ENCODE data around the gene SLC12A4. TPM values are rescaled to one million over a fixed set of nuclear protein-coding genes. Genes with fewer than 3 reads are reported as not detected.

Gene SLC12A4
- total and polyA plus RNA-seq, 2 of the 13 experiments (the other 11 are each of a cell fraction or from before 2014, with no cell fraction given): 65.1 to 84.3 TPM

GRCh38 chr16:67943256-67943618 is 25.2 kb downstream of the SLC12A4 start (continued):
- TF ChIP-seq PHF20 (CRISPR knock-in tag; IDR thresholded peaks at IDR 0.05): peak; percentile 20; the same call in 1 of the 2 replicates
- TF ChIP-seq SETDB1 (CRISPR knock-in tag; IDR thresholded peaks at IDR 0.05; ENCODE audit: borderline replicate concordance): no peak
- TF ChIP-seq SRSF1 (optimal IDR thresholded peaks at IDR 0.05; ENCODE audit: low read depth, low read length): no peak
- no peak for TF ChIP-seq CENPT (CRISPR knock-in tag; IDR thresholded peaks at IDR 0.05; ENCODE audit: low read depth)
- TF ChIP-seq ZNF543 (CRISPR knock-in tag; IDR thresholded peaks at IDR 0.05): peak; percentile 82; the same call in 1 of the 2 replicates
- no peak for TF ChIP-seq NFRKB (IDR thresholded peaks at IDR 0.05)
- peak; percentile 43; the same call in 1 of the 2 replicates for TF ChIP-seq ZNF205 (CRISPR knock-in tag; IDR thresholded peaks at IDR 0.05)
- TF ChIP-seq ZNF687 (CRISPR knock-in tag; IDR thresholded peaks at IDR 0.05): peak; percentile 74
- peak; percentile 92 for TF ChIP-seq TBX3 (IDR thresholded peaks at IDR 0.05; ENCODE audit: borderline replicate concordance)
- TF ChIP-seq SOX6 (IDR thresholded peaks at IDR 0.05): no peak
- peak; percentile 75 for TF ChIP-seq SOX6 (CRISPR knock-in tag; IDR thresholded peaks at IDR 0.05)
- TF ChIP-seq REPIN1 (CRISPR knock-in tag; IDR thresholded peaks at IDR 0.05; ENCODE audit: borderline replicate concordance, low read depth): peak; percentile 78
- no peak for TF ChIP-seq TIGD3 (CRISPR knock-in tag; IDR thresholded peaks at IDR 0.05; ENCODE audit: borderline replicate concordance)
- peak; percentile 41; the same call in 1 of the 2 replicates for TF ChIP-seq BHLHE40 (IDR thresholded peaks at IDR 0.05; ENCODE audit: low read length)
- peak; percentile 95 for TF ChIP-seq ZBTB7B (CRISPR knock-in tag; IDR thresholded peaks at IDR 0.05)
- no peak for TF ChIP-seq ZNF512 (CRISPR knock-in tag; IDR thresholded peaks at IDR 0.05)
- peak; percentile 74 for TF ChIP-seq GATAD2A (CRISPR knock-in tag; IDR thresholded peaks at IDR 0.05)
- TF ChIP-seq GTF2F1 (IDR thresholded peaks at IDR 0.05; ENCODE audit: low read length): no peak
- no peak for TF ChIP-seq CBX5 (CRISPR knock-in tag; IDR thresholded peaks at IDR 0.05; ENCODE audit: borderline replicate concordance)
- TF ChIP-seq BCL6 (CRISPR knock-in tag; IDR thresholded peaks at IDR 0.05): peak; percentile 50
- TF ChIP-seq ZNF816 (CRISPR knock-in tag; IDR thresholded peaks at IDR 0.05; ENCODE audit: borderline replicate concordance): peak; percentile 86; the same call in 1 of the 2 replicates
- peak; percentile 67 for TF ChIP-seq CEBPB (IDR thresholded peaks at IDR 0.05; ENCODE audit: borderline replicate concordance, low read depth, low read length)
- TF ChIP-seq ZNF414 (CRISPR knock-in tag; IDR thresholded peaks at IDR 0.05): peak; percentile 24; the same call in 1 of the 2 replicates
- peak; percentile 98 to 99 for TF ChIP-seq NR2F1 (CRISPR knock-in tag; IDR thresholded peaks at IDR 0.05)
